ENCODE measurements around the gene PBX1. TPM values are rescaled to one million over a fixed set of nuclear protein-coding genes. Genes with fewer than 3 reads are reported as not detected.

PBX1 gene
- total and polyA plus RNA-seq, 8 donors: 17.3 to 113 (median 91.9) TPM

DNA sequence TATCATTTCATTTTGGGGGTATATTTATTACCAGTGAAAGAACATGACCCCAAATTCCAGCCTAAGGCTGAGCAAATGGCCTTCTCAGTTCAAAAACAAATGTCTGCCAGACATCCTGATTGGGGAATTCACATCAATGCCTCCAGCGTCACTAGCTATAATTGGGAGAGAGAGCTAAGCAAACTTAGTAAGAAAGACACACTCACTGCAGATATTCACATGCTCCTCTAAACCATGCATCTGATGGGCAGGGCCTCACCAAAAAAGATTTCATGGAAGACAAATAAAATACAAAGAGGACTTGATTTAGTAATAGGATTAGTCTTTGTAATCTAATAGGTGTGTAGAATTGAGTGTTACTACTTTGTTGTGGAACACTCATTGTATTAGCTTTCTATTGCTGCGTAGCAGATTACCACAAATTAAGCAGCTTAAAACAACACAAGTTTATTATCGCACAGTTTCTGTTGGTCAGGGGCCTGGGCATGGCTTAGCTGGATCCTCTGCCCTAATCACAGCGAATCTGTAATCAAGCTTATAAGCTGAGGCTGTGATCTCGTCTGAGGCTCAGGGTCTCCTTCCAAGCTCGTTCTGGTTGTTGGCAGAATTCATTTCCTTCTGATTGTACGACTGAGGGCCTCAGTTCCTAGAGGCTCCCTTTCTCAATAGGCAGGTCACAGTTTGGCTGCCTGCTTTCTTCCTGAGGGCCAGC, 243.0 kb downstream of the PBX1 start:
- FAIRE-seq (no peak), DNase-seq (no peak), ATAC-seq (no peak)
- Histone ChIP-seq H3K9me3 (no peaks in the 10 kb centered on the region), H3K4me3 (no peak overlapping the region), H3K27me3 (no peaks in the 10 kb centered on the region), H3K27ac (no peak overlapping the region), H3K4me1 (peaks cover 20 to 31% (median 21%) of the 10 kb centered on the region in 3 donors), H3K36me3 (peaks cover 0 to 8% (median 0%) of the 10 kb centered on the region in 3 donors)
- whole genome bisulfite sequencing, 2 donors: 74 to 76% methylated on average over 7 of the region's 7 CpGs
- no peak for TF ChIP-seq CTCF (IDR thresholded peaks at IDR 0.05)
- intact Hi-C loops (cut with DNase I): no loop called here

DNA sequence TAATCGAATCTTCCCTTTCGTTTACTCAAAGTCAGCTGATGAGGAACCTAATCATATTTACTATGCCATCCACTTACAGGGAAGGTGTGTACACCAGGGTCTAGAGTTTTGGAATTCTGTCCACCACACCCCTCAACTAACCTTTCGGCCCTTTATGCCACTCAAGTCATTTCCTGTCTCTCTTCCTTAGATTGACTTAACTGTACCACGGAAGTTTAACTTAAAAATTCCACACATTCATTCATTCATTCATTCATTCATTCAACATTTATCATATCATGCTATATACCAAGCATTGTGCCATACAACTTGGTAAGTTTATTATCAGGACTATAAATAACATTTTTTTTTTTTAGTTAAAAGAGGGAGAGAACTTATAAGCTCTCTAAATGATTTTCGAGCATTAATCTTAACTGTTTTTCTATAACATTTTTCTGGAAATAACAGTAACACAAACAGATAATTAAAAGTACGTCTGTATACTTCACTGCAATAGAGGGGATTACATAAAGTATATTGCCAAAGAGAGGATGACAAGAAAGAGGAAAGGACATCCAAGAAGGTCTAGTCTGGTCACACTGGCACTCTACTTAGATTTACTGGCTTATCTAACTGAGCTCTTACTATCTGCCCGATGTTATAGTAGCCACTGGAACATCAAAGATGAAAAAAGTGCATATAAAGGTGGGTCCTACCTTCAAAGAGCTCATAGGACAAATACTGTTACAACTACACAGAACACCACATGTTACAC, 243.7 kb downstream of the PBX1 start:
- H3K9me3 ChIP-seq: no peaks in the 10 kb centered on the region
- 71 to 74% methylated on average over 7 of the region's 7 CpGs for WGBS, 2 donors
- no peak overlapping the region for H3K4me3 ChIP-seq
- peaks cover 15 to 32% (median 20%) of the 10 kb centered on the region in 3 donors for H3K4me1 ChIP-seq
- H3K27ac ChIP-seq: no peak overlapping the region
- H3K27me3 ChIP-seq: no peaks in the 10 kb centered on the region
- H3K36me3 ChIP-seq: peaks cover 0 to 8% (median 0%) of the 10 kb centered on the region in 3 donors
- FAIRE-seq (no peak), DNase-seq (no peak), ATAC-seq (no peak)
- no peak for TF ChIP-seq CTCF (IDR thresholded peaks at IDR 0.05)
- intact Hi-C loops (cut with DNase I): no loop called here

DNA sequence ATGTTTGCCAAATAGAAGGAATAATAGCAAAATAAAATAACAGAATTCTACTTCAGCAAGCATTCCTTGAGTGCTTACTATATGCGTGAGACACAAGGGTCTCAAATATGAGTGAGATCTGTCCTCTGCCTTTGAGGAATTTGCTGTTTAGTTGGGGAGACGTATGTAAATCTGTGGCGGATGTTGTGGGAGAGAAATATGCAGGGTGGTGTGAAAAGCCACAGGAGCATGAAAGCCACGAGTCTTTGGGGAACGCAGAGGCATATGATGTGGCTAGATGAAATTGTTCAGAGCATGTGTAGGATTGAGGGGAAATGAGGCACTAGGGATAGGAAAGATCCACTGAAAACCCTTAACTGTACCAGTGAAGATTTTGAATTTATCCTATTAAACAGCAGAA, 244.4 kb downstream of the PBX1 start:
- no peak for ATAC-seq
- no peak overlapping the region for H3K27ac ChIP-seq
- H3K4me1 ChIP-seq: peaks cover 15 to 32% (median 20%) of the 10 kb centered on the region in 3 donors
- H3K4me3 ChIP-seq: no peak overlapping the region
- intact Hi-C loops (cut with DNase I): no loop called here
- WGBS, 2 donors: 86 to 92% methylated on average over 5 of the region's 5 CpGs
- DNase-seq: no peak
- H3K9me3 ChIP-seq: no peaks in the 10 kb centered on the region
- H3K27me3 ChIP-seq: no peaks in the 10 kb centered on the region
- no peak for FAIRE-seq
- peaks cover 0 to 13% (median 7%) of the 10 kb centered on the region in 3 donors for H3K36me3 ChIP-seq
- no peak for TF ChIP-seq CTCF (IDR thresholded peaks at IDR 0.05)

GRCh38 chr1:164804366-164804765, 245.4 kb downstream of the PBX1 start:
- H3K4me1 ChIP-seq: peaks cover 15 to 32% (median 20%) of the 10 kb centered on the region in 3 donors
- intact Hi-C loops (cut with DNase I): no loop called here
- ATAC-seq: no peak
- H3K9me3 ChIP-seq: no peaks in the 10 kb centered on the region
- DNase-seq: no peak
- 81 to 90% methylated on average over 2 of the region's 2 CpGs for WGBS, 2 donors
- H3K27ac ChIP-seq: no peak overlapping the region
- no peak for FAIRE-seq
- H3K4me3 ChIP-seq: no peak overlapping the region
- H3K27me3 ChIP-seq: no peaks in the 10 kb centered on the region
- no peak for TF ChIP-seq CTCF (IDR thresholded peaks at IDR 0.05)
- peaks cover 0 to 23% (median 7%) of the 10 kb centered on the region in 3 donors for H3K36me3 ChIP-seq
